ENCODE results near the gene HIGD1B.

HIGD1B gene

DNA sequence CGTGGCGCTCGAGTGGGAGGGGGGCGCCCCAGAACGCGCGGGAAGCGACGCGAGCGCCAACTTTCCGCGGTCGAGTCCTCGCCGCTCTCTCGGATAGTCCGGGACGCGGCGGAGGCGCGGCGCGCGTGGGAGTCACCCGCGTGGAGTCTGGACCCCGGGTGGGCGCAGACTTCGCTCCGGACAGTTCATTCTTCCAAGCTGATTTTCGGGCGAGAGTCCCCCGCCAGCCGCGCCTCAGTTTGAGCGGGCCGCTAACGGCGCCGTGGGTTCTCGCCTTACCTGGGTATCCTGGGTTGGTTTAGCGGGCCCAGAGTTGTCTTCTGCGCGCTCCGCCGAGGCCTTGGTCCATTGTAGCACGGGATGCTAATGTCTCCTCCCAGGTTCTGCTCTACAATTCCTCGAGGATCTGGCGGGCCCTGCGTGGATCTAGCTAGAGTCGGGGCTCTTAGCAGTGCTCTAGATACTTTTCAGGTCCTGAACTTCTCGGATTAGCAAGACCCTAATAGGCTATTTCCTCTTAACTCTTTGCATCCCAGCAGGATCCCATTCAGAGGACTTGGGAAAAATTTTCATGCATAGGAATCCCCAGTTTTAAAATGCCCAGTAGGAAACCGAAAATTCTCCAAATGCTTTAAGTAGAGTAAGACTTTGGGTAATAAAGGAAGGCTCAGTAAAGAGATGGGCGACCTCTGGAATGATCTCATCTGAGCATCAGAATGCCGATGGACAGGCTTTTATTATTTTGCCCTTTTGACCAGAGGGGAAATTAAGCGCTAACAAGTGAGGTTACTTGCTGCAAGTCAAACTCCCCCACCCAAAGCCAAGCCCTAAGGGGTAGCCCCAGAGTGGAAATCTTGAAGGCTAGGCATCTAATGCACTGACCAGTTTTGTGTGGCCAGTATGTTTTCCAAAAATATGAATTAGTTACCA lies 17.1 kb upstream of the HIGD1B start (continued):
- TF ChIP-seq MYNN (tag by site-specific recombination; IDR thresholded peaks at IDR 0.05; ENCODE audit: borderline replicate concordance) (no peak), ZNF677 (tag by site-specific recombination; IDR thresholded peaks at IDR 0.05) (no peak), ZNF624 (tag by site-specific recombination; IDR thresholded peaks at IDR 0.05) (no peak), ZNF16 (tag by site-specific recombination; IDR thresholded peaks at IDR 0.05; ENCODE audit: low read depth) (no peak), ZSCAN4 (tag by site-specific recombination; IDR thresholded peaks at IDR 0.05) (no peak), ZNF600 (tag by site-specific recombination; IDR thresholded peaks at IDR 0.05) (peak; percentile 50; the same call in 1 of the 2 replicates), OVOL3 (tag by site-specific recombination; IDR thresholded peaks at IDR 0.05) (0 out of 2 replicates have a peak, but pooled peaks have one; percentile 19), ZNF404 (tag by site-specific recombination; IDR thresholded peaks at IDR 0.05) (no peak), ZNF174 (tag by site-specific recombination; IDR thresholded peaks at IDR 0.05) (no peak), ZNF747 (tag by site-specific recombination; IDR thresholded peaks at IDR 0.05) (no peak), FEZF1 (tag by site-specific recombination; IDR thresholded peaks at IDR 0.05) (no peak), ZNF830 (tag by site-specific recombination; IDR thresholded peaks at IDR 0.05; ENCODE audit: low read depth) (no peak), ZBTB20 (tag by site-specific recombination; IDR thresholded peaks at IDR 0.05) (no peak; the same call in 1 of the 2 replicates), ZNF354C (tag by site-specific recombination; IDR thresholded peaks at IDR 0.05; ENCODE audit: borderline replicate concordance, low read depth) (no peak), ZSCAN30 (tag by site-specific recombination; IDR thresholded peaks at IDR 0.05) (no peak), ZNF777 (tag by site-specific recombination; IDR thresholded peaks at IDR 0.05; ENCODE audit: borderline replicate concordance) (no peak), ZNF692 (tag by site-specific recombination; IDR thresholded peaks at IDR 0.05) (peak; percentile 66), ZBTB49 (tag by site-specific recombination; IDR thresholded peaks at IDR 0.05; ENCODE audit: low read depth) (no peak), ZNF623 (tag by site-specific recombination; IDR thresholded peaks at IDR 0.05) (no peak), ZBTB21 (tag by site-specific recombination; IDR thresholded peaks at IDR 0.05) (no peak), ZNF341 (tag by site-specific recombination; IDR thresholded peaks at IDR 0.05; ENCODE audit: low read depth) (no peak), ZNF514 (tag by site-specific recombination; IDR thresholded peaks at IDR 0.05) (no peak), REPIN1 (tag by site-specific recombination; IDR thresholded peaks at IDR 0.05; ENCODE audit: low read depth) (no peak), ZNF2 (tag by site-specific recombination; IDR thresholded peaks at IDR 0.05) (peak; percentile 82)
- TF ChIP-seq, protein P1, sequence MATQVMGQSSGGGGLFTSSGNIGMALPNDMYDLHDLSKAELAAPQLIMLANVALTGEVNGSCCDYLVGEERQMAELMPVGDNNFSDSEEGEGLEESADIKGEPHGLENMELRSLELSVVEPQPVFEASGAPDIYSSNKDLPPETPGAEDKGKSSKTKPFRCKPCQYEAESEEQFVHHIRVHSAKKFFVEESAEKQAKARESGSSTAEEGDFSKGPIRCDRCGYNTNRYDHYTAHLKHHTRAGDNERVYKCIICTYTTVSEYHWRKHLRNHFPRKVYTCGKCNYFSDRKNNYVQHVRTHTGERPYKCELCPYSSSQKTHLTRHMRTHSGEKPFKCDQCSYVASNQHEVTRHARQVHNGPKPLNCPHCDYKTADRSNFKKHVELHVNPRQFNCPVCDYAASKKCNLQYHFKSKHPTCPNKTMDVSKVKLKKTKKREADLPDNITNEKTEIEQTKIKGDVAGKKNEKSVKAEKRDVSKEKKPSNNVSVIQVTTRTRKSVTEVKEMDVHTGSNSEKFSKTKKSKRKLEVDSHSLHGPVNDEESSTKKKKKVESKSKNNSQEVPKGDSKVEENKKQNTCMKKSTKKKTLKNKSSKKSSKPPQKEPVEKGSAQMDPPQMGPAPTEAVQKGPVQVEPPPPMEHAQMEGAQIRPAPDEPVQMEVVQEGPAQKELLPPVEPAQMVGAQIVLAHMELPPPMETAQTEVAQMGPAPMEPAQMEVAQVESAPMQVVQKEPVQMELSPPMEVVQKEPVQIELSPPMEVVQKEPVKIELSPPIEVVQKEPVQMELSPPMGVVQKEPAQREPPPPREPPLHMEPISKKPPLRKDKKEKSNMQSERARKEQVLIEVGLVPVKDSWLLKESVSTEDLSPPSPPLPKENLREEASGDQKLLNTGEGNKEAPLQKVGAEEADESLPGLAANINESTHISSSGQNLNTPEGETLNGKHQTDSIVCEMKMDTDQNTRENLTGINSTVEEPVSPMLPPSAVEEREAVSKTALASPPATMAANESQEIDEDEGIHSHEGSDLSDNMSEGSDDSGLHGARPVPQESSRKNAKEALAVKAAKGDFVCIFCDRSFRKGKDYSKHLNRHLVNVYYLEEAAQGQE (tag by site-specific recombination; IDR thresholded peaks at IDR 0.05), result peak; percentile 30; the same call in 1 of the 2 replicates
- TF ChIP-seq, protein P2, sequence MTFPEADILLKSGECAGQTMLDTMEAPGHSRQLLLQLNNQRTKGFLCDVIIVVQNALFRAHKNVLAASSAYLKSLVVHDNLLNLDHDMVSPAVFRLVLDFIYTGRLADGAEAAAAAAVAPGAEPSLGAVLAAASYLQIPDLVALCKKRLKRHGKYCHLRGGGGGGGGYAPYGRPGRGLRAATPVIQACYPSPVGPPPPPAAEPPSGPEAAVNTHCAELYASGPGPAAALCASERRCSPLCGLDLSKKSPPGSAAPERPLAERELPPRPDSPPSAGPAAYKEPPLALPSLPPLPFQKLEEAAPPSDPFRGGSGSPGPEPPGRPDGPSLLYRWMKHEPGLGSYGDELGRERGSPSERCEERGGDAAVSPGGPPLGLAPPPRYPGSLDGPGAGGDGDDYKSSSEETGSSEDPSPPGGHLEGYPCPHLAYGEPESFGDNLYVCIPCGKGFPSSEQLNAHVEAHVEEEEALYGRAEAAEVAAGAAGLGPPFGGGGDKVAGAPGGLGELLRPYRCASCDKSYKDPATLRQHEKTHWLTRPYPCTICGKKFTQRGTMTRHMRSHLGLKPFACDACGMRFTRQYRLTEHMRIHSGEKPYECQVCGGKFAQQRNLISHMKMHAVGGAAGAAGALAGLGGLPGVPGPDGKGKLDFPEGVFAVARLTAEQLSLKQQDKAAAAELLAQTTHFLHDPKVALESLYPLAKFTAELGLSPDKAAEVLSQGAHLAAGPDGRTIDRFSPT (tag by site-specific recombination; IDR thresholded peaks at IDR 0.05), result no peak
- TF ChIP-seq, protein P3, sequence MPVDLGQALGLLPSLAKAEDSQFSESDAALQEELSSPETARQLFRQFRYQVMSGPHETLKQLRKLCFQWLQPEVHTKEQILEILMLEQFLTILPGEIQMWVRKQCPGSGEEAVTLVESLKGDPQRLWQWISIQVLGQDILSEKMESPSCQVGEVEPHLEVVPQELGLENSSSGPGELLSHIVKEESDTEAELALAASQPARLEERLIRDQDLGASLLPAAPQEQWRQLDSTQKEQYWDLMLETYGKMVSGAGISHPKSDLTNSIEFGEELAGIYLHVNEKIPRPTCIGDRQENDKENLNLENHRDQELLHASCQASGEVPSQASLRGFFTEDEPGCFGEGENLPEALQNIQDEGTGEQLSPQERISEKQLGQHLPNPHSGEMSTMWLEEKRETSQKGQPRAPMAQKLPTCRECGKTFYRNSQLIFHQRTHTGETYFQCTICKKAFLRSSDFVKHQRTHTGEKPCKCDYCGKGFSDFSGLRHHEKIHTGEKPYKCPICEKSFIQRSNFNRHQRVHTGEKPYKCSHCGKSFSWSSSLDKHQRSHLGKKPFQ (tag by site-specific recombination; IDR thresholded peaks at IDR 0.05), result no peak
